Bronchus fibroblast of lung (primary cell): ENCODE measurements around the gene KCTD18. TPM values are rescaled to one million over a fixed set of nuclear protein-coding genes. Genes with fewer than 3 reads are reported as not detected.

Source experiments
- total RNA-seq: library from RNA; depleted of rRNA; stranded (reverse); fragments of >200 nt; gene quantifications from 2 replicates; pipeline ENCODE4 v1.2.3, GENCODE V29; 2015

KCTD18 gene
- total RNA-seq: 11.6 and 12.3 TPM in 2 replicates

DNA sequence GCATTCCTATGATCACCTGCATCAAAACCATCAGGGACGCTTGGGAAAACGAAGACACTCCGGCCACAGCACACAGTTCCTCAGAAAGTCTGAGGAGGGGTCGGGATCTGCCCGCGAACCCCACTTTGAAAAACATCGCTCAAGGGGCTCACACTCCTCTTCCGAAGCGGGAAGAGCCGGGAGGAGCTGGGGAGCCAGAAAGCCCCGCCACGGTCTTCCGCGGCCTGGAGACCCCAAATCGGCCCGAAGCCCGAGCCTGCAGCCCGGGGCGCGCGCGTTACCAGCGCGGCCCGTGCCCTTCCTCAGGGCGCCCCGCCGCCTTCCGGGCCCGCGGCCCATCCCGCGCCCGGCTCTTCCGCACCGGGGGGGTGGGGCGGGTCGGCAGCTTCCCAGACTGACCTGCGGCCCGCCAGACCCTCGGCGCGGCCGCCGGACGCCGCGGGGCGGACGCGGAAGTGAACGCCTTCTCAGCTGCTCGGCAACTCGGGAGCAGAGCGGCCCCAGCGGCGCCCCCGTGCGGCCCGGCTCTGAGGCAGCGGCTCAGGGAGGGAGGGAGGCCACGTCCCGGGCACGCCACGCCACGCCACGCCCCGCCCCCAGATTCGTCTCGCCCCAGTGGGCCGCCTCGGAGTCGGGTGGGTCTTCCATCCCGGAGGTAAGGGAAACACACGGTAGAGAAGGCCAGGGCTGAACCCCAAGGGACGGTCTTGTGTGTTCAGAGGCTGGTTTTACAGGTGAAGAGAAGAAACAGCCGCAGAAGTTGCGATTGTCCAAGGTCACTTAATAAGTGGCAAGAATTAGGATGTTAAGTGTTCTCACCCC lies at the start of gene KCTD18:
Gene KCTD18 (minus strand): TSS at position 457 of the 822 bp plus-strand sequence. CDS start 3,052 bp downstream, outside the sequence.

DNA sequence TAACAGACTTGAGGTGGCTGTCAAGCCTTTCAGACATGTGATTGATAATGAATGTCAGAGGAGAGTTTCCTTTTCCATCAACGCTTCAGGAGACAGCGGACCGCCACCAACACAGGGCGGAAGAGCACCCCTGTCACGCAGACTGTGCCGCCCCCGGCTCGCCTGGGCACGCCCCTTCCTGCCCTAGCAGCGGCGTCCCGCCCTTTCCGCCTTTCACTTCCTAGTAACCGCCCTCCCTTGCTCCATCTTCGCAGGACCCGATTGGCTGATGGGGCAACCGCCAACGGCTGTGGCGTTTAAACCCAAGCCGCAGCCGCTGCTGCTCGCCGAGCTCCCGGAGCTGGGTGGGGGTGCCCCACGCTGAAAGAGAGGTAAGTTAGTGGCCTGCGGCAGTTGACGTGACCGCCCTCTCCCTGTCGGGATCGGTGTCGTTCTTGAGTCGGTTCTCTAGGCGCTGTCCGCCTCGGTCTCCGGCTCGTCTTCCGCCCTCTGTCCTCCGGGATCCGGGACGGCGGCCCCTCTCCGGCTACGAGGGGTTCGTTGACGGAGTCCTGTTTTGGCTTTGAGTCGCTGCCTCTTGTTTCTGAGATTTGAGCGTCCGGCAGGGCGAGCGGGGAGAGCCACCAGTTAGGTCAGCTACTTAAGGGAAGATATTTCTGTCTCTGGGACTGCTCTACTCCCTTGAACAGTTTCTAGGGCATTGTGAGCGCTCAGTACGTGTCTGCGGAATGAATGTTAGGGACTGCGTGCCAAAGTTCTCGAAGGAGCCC lies 16.2 kb upstream of the KCTD18 start, which contains the start of gene SGO2:
Gene SGO2 (plus strand): TSS at position 326 of the 770 bp plus-strand sequence. CDS start 6,769 bp downstream, outside the sequence.

Other genes starting within 250 kb of the KCTD18 start
- gene SPATS2L, start 203.4 kb downstream of the KCTD18 start, total RNA-seq: 136 and 150 TPM in 2 replicates
- 14.7 and 23.2 TPM in 2 replicates for gene SGO2, start 16.1 kb upstream of the KCTD18 start, total RNA-seq
- 27.8 and 36.7 TPM in 2 replicates for gene AOX1, start 75.9 kb upstream of the KCTD18 start, total RNA-seq